GM19372 (cell line): ENCODE results near the gene HERPUD1.
"Not testable (repeated sequence)": the region's sequence is repeated elsewhere in the genome, so short reads cannot be mapped to it uniquely, and the experiment has no call there.

Experiments
- ATAC-seq: cut with Tn5 transposase; IDR thresholded peaks from one replicate; pipeline ENCODE4 v1.9.1; 2021; ENCODE audit warnings: mild to moderate bottlenecking, low read depth, moderate library complexity; ENCODE audit not compliant: unreplicated experiment

Gene HERPUD1

DNA sequence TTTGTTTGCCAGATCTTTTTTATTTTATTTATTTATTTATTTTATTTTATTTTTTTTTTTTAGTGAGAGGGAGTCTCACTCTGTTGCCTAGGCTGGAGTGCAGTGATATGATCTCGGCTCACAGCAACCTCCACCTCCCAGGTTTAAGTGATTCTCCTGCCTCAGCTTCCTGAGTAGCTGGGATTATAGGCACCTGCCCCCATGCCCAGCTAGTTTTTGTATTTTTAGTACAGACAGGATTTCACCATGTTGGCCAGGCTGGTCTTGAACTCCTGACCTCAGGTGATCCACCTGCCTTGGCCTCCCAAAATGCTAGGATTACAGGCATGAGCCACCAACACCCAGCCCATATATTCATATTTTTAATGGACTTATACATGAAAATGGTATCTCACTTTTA, 60.5 kb downstream of the HERPUD1 start:
- not testable (repeated sequence) for ATAC-seq

DNA sequence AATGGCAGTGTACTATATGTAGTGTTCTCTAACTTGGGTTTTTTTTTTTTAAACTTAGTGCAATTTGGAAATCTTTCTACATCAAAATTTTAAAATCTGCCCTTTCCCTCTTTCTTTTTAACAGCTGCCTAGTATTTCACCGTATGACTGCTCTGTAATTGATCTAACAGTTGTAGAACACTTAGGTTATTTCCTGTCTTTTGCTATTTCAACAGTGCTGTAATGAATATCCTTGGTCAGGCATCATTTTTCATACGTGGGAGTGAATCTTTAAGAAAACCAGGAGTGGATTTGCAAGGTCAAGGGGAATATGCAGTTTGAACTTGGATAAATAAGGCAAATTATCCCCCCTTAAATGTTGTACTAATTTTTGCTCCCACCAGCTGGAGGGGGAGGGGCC, 61.3 kb downstream of the HERPUD1 start:
- no peak for ATAC-seq

DNA sequence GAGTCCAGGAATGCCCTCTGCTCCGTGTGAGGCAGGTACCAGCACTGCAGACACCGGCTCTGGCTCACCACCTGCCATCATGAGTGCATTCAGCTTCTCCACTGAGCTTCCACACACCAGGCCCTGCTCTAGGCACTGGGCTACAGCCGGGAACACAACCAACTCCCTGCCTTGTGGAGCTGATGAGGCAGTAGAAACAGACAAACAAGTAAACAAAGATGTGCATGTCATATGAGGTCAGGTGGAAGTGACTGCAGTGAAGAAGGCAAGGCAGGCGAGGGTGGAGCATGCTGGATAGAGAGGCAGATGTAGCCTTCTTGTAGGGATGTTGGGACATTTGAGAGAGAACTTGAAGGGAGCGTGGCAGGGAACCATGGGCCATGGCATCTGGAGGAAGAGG, 62.4 kb downstream of the HERPUD1 start:
- no peak for ATAC-seq
